ENCODE measurements around the gene LRRC3.

Gene LRRC3

GRCh38 chr21:44438531-44439210 lies 16.6 kb upstream of the LRRC3 start:
- no peak for DNase-seq (ENCODE audit: low spot score)

- DNase-seq (ENCODE audit: low spot score) = no peak
Observed at GRCh38 chr21:44439211-44439600, 16.1 kb upstream of the LRRC3 start.

GRCh38 chr21:44440241-44441040 lies 14.9 kb upstream of the LRRC3 start:
- no peak for DNase-seq (ENCODE audit: low spot score)

- no peak for DNase-seq (ENCODE audit: low spot score)
Observed at GRCh38 chr21:44441041-44441400, 14.3 kb upstream of the LRRC3 start.

GRCh38 chr21:44441581-44442265 lies 13.6 kb upstream of the LRRC3 start:
- DNase-seq (ENCODE audit: low spot score) = no peak

GRCh38 chr21:44442266-44443125 lies 12.8 kb upstream of the LRRC3 start:
- no peak for DNase-seq (ENCODE audit: low spot score)

GRCh38 chr21:44443291-44443890 lies 11.9 kb upstream of the LRRC3 start:
- no peak for DNase-seq (ENCODE audit: low spot score)

GRCh38 chr21:44443891-44444285 lies 11.4 kb upstream of the LRRC3 start:
- no peak for DNase-seq (ENCODE audit: low spot score)

- DNase-seq (ENCODE audit: low spot score) = no peak
Observed at GRCh38 chr21:44444286-44444931, 10.9 kb upstream of the LRRC3 start.

GRCh38 chr21:44445145-44445812 lies 10.0 kb upstream of the LRRC3 start:
- DNase-seq (ENCODE audit: low spot score) = no peak

GRCh38 chr21:44448651-44449131 lies 6.6 kb upstream of the LRRC3 start:
- DNase-seq (ENCODE audit: low spot score) = no peak

- peak; percentile 56 for DNase-seq (ENCODE audit: low spot score)
Observed at GRCh38 chr21:44449473-44450363, 5.6 kb upstream of the LRRC3 start.

GRCh38 chr21:44450402-44450801 lies 4.9 kb upstream of the LRRC3 start:
- no peak for DNase-seq (ENCODE audit: low spot score)

GRCh38 chr21:44450999-44451398 lies 4.3 kb upstream of the LRRC3 start:
- DNase-seq (ENCODE audit: low spot score) = no peak

- no peak for DNase-seq (ENCODE audit: low spot score)
Observed at GRCh38 chr21:44453120-44453519, 2.2 kb upstream of the LRRC3 start.

- DNase-seq (ENCODE audit: low spot score) = no peak
Observed at GRCh38 chr21:44454058-44454457, 1.3 kb upstream of the LRRC3 start.

- no peak for DNase-seq (ENCODE audit: low spot score)
Observed at GRCh38 chr21:44455524-44456213, 359 bp downstream of the LRRC3 start.

GRCh38 chr21:44456214-44456914 lies 1.1 kb downstream of the LRRC3 start:
- DNase-seq (ENCODE audit: low spot score) = no peak
